NOMO-1 treated with DMSO at 0.1 percent for 48 hours (cell line): ENCODE data around the gene TBL1Y.
"Not testable (repeated sequence)": the region's sequence is repeated elsewhere in the genome, so short reads cannot be mapped to it uniquely, and the experiment has no call there.

Experiments used
- DNase-seq: peaks from one replicate; lab custom pipeline; 2025; ENCODE audit not compliant: unreplicated experiment; lab: John Stamatoyannopoulos, UW

The TBL1Y gene

DNA sequence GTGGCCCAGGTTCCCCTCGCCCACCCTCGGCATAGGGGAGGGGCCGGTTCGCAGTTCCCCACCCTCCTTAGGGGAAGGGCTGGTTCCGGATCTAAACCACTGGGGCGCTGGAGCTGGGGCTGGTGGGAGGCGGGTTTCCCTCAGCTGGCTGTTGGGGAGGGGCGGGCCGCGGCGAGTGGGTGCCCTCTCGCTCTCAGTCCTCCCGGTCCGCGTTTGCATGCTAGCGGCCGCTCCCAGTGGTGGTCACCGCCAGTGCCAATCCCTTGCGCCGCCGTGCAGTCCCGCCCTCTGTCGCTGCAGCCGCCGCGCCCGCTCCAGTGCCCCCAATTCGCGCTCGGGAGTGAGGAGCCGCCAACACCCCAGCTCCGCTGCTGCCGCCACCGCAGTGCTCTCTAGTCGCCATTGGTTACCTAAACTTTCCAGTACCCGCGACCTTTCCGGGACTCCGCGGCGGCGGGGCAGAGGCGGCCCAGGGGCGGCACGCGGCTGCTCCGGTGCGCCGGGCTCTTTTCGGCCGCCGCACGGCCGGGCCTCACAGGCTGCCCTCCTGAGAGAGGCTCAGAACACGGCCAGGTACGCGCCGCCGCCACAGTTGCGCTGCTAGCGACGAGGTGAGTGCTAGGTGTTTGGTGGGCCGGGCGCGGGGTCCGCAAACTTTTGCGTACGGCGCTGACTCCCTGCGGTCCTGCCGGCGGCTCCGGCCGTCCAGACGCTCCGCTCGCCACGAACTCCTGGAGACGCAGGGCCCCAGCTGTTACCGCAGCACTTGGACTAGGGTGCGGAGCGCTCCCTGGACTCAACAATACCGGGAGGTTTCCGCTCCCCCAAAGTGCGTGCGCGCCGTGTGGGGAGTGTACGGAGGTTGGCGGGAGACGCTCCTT is at the start of gene TBL1Y:
TBL1Y (plus strand) TSS at position 326 of the 881 bp plus-strand sequence. CDS start 114,388 bp downstream, outside the sequence.
- no peak for DNase-seq

DNA sequence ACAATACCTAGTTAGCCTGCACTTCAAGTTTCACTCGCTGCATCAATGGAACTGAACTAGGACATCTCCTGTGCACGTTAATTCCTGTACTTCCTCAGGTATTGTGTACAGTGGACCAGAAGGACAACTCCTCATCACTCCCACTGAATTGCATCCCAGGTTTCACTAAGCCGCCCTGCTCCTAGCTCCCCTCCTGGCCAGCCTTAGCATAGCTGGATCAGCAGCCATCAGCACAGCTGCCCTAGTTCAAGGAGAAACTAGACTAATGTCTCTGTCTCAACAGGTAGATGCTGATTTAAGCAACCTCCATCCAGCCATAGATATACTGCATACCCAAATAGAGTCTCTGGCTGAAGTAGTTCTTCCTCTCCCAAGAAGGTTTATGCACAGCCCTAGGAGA is 16.0 kb upstream of the TBL1Y start:
- no peak for DNase-seq

DNA sequence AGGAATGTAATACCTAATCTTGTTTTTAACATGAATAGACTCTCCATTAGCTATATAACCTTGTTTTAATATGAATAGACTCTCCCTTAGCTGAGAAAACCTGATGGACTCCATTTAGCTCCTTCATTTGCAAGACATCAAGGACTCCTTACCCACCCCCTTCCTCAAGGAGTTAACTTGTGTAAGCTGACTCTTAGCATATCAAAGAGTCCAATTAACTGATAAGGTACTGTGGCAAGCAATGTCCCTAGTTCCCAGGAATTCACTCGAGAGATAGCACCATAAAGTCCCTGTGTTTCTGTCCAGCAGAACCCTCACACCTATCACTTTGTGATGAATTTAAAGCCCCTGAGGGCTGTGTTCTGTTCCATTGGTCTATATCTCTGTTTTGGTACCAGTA is 15.3 kb upstream of the TBL1Y start:
- no peak for DNase-seq

DNA sequence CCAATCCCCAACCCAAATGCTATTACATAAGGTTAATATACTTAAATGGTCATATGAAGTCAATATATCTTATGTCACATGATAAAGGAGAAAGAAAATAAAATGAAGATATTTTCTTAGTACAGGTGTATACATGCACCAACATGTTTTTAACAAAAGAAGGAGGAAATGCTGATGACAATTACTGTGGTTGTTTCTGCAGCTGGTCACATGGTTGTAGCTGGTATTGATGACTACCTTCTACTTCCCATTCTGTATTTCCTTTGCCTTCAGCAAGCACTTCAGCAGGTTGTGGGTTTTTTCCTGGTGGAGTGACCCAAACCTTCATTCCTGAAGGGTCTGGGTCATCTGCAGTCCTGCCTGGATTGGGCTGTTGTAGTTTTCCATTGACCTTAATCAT is 8.4 kb upstream of the TBL1Y start:
- DNase-seq: not testable (repeated sequence)

DNA sequence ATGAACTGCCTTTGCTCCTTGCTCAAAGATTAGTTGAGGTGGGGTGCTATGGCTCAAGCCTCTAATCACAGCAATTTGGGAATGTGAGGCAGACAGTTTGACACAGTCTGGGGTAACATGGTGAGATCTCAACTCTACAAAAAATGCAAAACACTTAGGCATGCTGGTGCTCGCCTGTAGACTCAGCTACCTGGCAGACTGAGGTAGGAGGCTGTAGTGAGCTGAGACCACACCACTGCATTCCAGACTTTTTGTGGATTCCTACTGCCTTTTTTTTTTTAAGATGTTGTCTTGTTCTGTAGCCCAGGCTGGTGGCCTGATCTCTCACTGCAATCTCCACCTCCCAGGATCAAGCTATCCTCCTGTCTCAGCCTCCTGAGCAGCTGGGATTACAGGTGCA is 2.9 kb upstream of the TBL1Y start:
- DNase-seq: no peak

DNA sequence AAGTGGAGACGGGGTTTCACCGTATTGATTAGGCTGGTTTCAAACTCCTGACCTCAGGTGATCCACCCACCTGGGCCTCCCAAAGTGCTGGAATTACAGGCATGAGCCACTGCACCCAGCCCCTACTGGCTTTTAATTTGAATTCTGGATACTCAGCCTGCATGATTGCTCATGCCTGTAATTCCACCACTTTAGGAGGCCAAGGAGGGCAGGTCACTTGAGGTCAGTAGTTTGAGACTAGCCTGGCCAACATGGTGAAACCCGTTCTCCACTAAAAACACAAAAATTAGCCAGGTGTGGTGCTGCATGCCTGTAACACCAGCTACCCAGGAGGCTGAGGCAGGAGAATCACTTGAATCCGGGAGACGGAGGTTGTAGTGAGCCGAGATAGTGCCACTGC is 2.5 kb upstream of the TBL1Y start:
- DNase-seq: not testable (repeated sequence)

DNA sequence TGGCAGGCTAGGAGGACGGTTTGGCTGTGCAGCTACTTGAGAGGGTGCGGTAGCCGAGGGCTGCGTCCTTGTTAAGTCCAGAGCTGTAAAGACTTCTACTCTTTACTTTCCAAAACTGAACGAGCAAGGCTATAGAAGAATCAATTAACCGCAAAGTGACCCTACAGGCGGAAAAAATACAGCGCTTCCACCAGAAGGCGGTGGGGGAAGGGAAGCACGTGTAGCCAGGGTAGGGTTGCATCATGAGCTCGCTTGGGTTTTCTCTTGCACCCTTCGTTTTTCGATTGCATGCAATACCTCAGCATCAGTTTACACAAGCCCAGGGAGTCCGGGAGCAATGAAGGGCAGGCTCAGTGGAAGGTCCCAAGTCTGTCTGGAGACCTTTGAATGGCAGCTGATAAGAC is 1.4 kb upstream of the TBL1Y start:
- no peak for DNase-seq

DNA sequence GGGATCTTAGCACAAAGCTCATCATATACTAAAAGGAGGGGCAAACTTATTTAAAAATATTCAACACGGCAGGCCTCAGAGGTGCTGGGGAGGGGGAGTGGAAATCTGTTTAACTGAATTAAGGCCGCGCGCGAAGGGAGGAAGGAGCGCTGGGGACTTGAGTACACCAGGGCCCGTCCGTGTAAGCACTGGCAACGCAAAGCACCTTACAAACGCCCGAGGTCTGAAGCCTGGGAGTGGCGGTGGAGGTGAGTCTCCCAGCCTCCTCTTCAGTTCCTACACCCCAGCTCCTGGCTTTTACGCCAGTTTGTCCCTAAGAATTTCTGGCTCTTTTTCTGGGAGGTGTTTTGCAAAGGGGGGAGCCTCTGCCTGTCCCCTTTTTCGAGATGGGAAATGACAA is 641 bp upstream of the TBL1Y start:
- no peak for DNase-seq

DNA sequence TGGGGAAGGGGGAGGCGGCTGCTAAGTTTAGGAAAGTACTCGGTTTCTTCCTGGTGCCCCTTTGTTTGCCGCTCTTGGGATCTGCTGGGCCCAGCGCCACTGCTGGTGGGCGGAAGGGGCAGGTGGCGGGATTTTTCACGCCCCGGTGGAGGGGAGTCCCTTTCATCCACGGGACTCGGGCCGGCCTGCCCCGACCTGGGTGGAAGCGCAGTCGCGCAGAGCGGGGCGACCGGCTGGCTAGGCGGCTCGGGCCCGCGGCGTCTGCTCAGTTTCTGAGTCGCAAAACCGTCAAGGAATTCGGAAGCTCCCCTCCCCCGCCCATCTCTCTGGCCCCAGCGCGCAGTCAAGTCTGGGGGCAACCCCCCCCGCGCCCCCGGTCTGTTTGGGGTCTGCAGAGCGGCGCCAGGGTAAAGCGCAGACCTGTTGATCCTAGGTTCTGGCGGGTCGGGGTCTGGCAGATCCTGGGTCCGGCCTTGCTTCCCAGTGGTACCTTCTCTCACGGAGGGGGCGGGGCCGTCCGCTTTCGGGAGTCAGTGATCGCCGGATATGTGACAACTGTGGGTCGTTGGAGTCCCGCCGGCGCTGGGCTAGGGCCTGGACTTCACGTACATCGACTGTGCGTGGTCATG is 870 bp downstream of the TBL1Y start, which contains the start of gene AMELY:
AMELY (minus strand) TSS at position 500 of the 629 bp plus-strand sequence. CDS start 39,144 bp downstream, outside the sequence.
- no peak for DNase-seq

DNA sequence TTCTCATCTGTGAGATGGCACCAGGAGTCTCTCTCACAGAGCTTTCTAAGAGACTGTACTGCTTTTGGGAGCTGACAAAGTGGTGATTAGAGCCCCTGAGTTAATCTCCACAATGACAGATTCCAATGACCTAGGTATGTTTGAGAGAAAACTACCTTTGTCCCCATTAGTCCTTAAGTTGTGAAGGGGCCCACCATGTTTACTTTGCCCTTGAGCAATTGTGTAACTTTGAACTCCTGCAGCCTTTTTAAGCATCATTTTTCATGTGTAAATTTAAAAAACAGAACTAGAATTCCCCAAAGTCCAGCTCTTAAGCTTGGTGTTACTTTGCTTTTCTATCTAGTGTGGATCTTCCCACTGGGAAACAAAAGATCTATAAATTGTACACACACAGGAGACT is 2.9 kb downstream of the TBL1Y start:
- DNase-seq: no peak

DNA sequence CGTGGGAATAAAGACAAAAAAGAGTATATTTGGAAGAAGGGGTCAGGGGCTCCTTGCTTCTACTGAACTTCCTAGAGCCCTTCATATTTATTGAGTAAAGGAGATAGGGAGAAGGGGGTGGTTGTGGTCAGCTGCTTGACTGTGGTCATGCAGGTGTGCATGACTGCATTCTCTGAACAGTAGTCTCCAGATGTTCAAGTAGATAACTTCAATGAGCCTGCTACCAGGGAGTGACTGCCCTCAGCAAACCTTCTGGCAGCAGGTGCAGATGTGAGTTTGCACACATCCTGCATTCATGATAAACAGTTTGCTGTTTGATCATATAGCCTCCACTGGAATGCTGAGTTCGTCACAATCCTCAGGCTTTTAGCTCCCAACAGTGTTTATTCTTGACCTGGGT is 10.6 kb downstream of the TBL1Y start:
- DNase-seq: no peak

DNA sequence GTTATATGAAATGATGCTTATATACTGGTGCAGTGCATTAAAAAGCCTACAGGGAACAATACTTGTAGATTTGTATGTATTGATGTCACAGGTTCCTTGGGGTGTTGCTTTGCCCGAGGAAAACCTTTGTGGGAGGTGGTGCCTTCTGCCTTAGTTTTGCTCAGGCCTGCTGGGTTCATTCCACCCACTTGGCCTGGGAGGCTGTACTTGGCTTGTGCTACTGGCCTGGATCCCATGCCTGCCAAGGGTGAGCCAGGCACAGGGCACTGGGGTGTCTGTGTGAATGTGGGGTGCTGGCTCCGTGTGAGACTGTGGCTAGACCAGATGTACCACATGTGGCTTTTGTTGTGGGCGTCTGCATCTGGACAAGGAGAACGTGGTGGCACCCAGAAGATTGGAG is 17.8 kb downstream of the TBL1Y start:
- DNase-seq: no peak

DNA sequence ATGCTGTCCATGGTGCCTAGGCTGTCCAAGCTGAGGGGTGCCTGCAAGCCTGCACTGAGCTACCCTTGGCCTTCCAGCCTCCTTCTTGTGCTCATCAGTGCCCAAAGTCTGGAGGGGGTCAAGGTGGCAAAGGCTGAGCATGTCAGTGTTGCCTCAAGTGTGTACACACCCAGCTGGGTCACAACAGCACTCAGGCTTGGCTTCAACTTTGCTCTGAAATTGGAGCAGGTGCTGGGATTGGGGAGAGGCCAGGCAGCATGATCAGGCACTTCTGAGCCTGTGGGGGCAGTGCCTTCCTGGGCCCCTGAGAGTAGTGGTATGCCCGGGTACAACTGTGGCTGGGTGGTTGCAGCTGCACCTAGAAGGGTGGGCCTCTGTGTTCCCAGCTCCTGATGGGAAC is 18.7 kb downstream of the TBL1Y start:
- DNase-seq: no peak

DNA sequence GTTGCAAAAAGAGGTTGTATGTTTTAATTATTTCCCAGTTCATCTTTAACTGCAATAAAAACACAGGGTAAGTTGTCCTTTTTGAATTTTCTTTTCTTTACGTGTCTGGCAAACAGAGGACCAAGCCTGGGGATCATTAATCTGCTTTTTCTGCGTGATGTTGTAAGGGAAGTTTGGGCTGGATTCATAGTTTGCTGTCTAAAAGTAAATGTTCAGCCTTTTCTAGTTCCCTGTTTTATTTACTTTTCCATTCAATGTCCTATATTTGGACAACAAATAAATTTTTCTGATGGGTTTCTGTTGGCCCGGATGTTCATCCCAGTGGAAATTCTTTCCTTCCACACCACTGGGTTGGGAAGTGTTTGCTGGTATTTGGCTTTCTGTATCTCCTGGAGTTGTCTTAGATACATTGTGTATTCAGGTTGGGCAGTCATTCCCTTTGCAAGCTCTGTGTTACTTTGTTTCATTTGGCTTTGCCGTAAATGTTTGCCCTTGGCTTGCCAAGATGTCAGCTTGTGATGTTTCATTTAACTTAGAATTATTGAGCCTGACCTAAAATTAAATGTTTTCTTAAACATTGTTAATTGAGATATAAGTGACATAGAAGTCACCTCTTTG is 21.4 kb downstream of the TBL1Y start:
- no peak for DNase-seq

DNA sequence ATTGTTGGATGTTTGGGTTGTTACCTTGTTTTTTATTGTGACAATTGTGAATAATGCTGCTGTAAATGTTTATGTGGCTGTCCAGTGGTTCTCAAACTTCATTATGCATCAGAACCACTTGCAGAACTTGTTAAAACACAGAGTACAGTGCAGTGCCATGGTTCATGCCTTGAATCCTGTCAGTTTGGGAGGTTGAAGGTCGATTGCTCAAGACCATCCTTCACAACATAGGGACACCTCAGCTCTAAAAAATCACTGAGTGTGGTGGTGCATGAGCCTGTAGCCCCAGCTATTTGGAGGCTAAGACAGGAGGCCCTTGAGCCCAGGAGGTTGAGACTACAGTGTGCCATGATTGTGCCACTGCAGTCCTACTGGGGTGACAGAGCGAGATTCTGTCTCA is 25.0 kb downstream of the TBL1Y start:
- no peak for DNase-seq

DNA sequence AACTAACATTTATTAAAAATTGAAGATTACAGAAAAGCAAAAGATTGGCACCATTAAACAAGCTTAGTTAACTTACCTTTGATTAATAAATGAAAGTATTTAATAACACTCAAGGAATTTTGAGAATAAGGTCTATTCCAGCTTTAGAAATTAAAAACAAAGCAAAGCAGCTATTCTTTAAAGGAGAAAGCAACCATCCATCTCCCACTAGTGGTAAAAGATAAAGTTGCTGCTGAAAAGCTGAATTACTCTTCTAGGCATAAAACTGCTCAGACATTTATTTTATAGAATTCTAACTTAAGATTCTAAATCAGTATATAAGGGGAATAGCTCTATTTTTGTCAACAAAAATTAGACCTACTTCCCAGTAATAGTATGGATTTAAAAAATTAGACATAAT is 37.2 kb downstream of the TBL1Y start:
- no peak for DNase-seq

DNA sequence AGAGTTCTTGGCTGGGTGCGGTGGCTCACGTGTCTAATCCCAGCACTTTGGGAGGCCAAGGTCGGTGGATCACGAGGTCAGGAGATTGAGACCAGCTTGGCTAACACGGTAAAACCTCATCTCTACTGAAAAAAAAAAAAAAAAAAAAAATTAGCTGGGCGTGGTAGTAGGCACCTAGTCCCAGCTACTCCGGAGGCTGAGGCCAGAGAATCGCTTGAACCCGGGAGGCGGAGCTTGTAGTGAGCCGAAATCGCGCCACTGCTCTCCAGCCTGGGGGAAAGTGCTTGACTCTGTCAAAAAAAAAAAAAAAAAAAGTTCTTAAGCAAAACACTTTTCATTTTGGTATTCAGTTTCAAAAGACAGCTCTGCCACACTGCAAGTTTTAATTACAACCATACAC is 37.9 kb downstream of the TBL1Y start:
- no peak for DNase-seq

DNA sequence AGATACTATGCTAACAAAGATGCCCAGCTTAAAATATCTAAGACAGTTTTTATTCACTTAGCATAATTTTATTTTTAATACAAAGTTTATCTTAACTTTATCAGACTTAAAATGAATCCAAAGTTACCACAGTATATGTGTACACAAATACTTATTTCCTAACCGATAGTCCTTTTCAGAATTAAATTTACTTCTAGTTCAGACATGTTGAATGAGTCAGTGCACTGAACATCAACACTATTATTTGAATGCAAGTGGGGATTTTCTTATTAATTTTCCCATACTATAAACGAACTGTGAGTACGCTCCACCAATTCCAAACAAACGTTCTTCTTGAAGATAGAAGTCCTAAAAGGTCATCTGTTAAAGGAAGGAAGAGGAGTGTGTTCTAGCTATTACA is 39.5 kb downstream of the TBL1Y start:
- DNase-seq: no peak

DNA sequence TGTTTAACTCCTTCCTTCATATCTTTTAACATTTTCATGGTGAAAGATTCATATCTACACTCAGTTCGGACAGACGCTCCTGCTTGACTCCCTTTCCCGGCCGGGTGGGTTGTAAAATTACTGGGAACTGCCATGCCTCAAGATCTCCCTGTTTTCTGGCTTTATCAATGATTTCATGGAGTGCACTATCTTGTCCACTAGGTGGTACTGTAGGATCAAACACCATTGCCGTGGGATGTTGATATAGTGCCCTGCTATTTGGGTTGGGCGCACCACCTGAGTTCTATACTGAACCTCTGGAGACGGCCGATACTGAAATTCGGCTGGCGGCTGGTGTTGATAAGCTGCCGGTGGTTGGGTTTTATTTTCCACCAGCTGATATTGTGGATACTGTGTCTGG is 54.2 kb downstream of the TBL1Y start:
- DNase-seq: no peak

DNA sequence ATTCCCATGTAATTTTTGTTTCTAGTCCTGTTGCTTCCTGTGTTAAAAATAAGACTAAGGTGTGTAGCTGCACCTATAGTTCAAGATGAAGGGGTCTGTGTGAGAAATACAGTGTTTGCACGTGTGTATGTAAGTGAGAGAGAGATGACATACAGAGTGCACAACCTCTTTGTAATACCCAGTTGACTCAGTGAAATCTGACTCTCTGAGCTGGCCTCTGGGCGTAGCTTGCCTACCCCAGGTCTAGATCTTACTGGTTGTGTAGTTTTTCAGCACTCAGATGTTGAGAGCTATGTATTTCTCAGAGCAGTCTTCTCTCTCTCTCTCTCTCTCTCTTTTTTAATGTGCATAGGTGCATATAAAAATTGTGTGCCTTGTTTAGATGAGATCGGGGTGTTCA is 56.0 kb downstream of the TBL1Y start:
- DNase-seq: no peak

DNA sequence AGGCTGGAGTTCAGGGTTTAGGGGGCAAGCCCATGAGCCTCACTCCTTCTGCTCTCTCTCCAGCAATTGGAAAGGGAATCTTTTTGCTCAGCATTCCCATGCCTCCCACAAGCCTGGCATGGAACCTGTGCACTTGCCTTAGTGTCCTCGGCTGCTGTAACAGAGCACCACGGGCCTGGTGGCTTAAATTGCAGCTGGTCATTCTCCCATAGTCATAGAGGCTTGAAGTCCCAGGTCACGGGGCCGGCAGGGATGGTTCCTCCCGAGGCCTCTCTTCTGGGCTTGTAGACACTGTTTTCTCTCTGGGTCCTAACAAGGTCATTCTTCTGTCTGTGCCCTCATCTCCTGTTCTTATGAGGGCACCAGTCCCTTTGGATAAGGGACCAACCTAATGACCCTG is 57.2 kb downstream of the TBL1Y start:
- DNase-seq: no peak

DNA sequence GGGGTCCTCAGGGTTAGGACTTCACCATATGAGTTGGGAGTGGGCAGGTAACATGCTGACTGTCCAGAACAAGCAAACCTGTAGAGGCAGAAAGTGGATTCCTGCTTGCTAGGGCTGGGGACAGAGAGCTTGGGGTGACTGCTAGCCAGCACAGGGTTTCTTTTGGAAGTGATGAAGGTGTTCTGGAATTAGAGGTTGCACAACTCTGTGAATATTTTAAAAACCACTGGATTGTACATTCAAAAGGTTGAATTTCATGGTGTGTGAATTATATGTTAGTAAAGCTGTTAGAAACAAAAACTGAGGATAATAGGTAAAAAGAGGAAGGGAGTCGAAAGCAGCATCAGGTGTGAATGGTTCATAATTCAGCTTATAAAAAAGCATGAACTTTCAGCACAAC is 57.7 kb downstream of the TBL1Y start:
- no peak for DNase-seq
